HFFc6 (cell line): ENCODE measurements around the gene NUMA1. TPM values are rescaled to one million over a fixed set of nuclear protein-coding genes. Genes with fewer than 3 reads are reported as not detected.
A peak's percentile ranks its signal among the peaks of the same experiment; 100 is the strongest.

ENCODE experiments used
- DNase-seq: peaks from one replicate; pipeline ENCODE4 v3.0.0-alpha.2; 2018
- H3K27ac Mint-ChIP-seq: 2 replicates; pipeline ENCODE4 v1.8.0; 2020; ENCODE audit warnings: mild to moderate bottlenecking, mixed read lengths
- H3K27me3 Mint-ChIP-seq: 2 replicates; pipeline ENCODE4 v1.8.0; 2021; ENCODE audit warnings: mild to moderate bottlenecking, moderate library complexity, mixed read lengths; ENCODE audit not compliant: insufficient read depth
- H3K36me3 Mint-ChIP-seq: 2 replicates; pipeline ENCODE4 v1.8.0; 2021; ENCODE audit warnings: low read depth, mixed read lengths
- H3K4me1 Mint-ChIP-seq: 2 replicates; pipeline ENCODE4 v1.8.0; 2020; ENCODE audit warnings: low read depth, mixed read lengths
- H3K4me3 Mint-ChIP-seq: 2 replicates; pipeline ENCODE4 v1.8.0; 2020; ENCODE audit warnings: mild to moderate bottlenecking, moderate library complexity, mixed read lengths
- H3K9me3 Mint-ChIP-seq: 2 replicates; pipeline ENCODE4 v1.8.0; 2020; ENCODE audit warnings: mild to moderate bottlenecking, mixed read lengths
- CTCF ChIP-seq: fragments of 200-600 bp; sonication (generic); IDR thresholded peaks from 2 replicates; pipeline ENCODE4 v1.5.0; 2021; ENCODE audit warnings: antibody characterized with exemption, mild to moderate bottlenecking
- total RNA-seq, 6 experiments: library from RNA; stranded (reverse); fragmentation: NEBNext Ultra II Directional; extraction: Animal tissue kit (Norgen Biotek cat#: 25700); gene quantifications; 2 replicates in 1 of 6; 3 replicates in 5 of 6; pipeline ENCODE4 v1.2.3, GENCODE V29; 2021

The NUMA1 gene
- total RNA-seq, 6 experiments from 2014 or later: 127 to 148 (median 137) TPM

- H3K27me3 Mint-ChIP-seq: peaks cover 26% of the 10 kb centered on the region
- peaks cover 14% of the 10 kb centered on the region for H3K4me1 Mint-ChIP-seq
- peaks cover 18% of the 10 kb centered on the region for H3K36me3 Mint-ChIP-seq
- no peaks in the 10 kb centered on the region for H3K9me3 Mint-ChIP-seq
- DNase-seq: no peak
- H3K4me3 Mint-ChIP-seq: no peak overlapping the region
- TF ChIP-seq CTCF: no peak
- peak overlapping the region; percentile 43 for H3K27ac Mint-ChIP-seq
Observed at GRCh38 chr11:71999798-72000197, 80.5 kb downstream of the NUMA1 start.

- TF ChIP-seq CTCF: no peak
- Mint-ChIP-seq H3K27ac (peak overlapping the region; percentile 43), H3K9me3 (no peaks in the 10 kb centered on the region), H3K4me3 (peak overlapping the region; percentile 7), H3K4me1 (peaks cover 14% of the 10 kb centered on the region), H3K27me3 (peaks cover 22% of the 10 kb centered on the region), H3K36me3 (peaks cover 18% of the 10 kb centered on the region)
- no peak for DNase-seq
Observed at GRCh38 chr11:71999362-71999761, 81.0 kb downstream of the NUMA1 start.

- Mint-ChIP-seq H3K4me1 (peaks cover 14% of the 10 kb centered on the region), H3K4me3 (peak within 1 kb of the TSS; percentile 7), H3K36me3 (peaks cover 18% of the 10 kb centered on the region), H3K27me3 (peaks cover 17% of the 10 kb centered on the region), H3K9me3 (no peaks in the 10 kb centered on the region), H3K27ac (peak within 1 kb of the TSS; percentile 43)
- TF ChIP-seq CTCF: no peak
- no peak for DNase-seq
Observed at GRCh38 chr11:71998649-71999310, 81.6 kb downstream of the NUMA1 start, which contains the start of gene IL18BP. IL18BP (plus strand) TSS chr11:71998909; CDS start chr11:71999985, 1,076 bp downstream.

- H3K27me3 Mint-ChIP-seq: peaks cover 9% of the 10 kb centered on the region
Observed at GRCh38 chr11:71998061-71998460, 82.3 kb downstream of the NUMA1 start.

GRCh38 chr11:71997594-71997993 is 82.7 kb downstream of the NUMA1 start:
- Mint-ChIP-seq H3K4me3 (no peak overlapping the region), H3K9me3 (no peaks in the 10 kb centered on the region), H3K36me3 (peaks cover 17% of the 10 kb centered on the region), H3K4me1 (peaks cover 14% of the 10 kb centered on the region), H3K27ac (no peak overlapping the region), H3K27me3 (peaks cover 5% of the 10 kb centered on the region)
- DNase-seq: no peak
- no peak for TF ChIP-seq CTCF

More at GRCh38 chr11:71998061-71998460, 82.3 kb downstream of the NUMA1 start:
- H3K9me3 Mint-ChIP-seq: no peaks in the 10 kb centered on the region
- TF ChIP-seq CTCF: no peak
- no peak overlapping the region for H3K4me3 Mint-ChIP-seq
- no peak overlapping the region for H3K27ac Mint-ChIP-seq
- H3K36me3 Mint-ChIP-seq: peaks cover 20% of the 10 kb centered on the region
- H3K4me1 Mint-ChIP-seq: peaks cover 14% of the 10 kb centered on the region
- no peak for DNase-seq
